Loucy (cell line): ENCODE data around the gene TTC13.

Experiments used
- H2AFZ ChIP-seq: fragments of 200-600 bp; sonication (generic); 2 replicates; pipeline ENCODE4 v1.6.0; 2016; ENCODE audit warnings: antibody characterized with exemption, mild to moderate bottlenecking, low read length, moderate library complexity
- H3F3A ChIP-seq: fragments of 200-600 bp; 2 replicates; pipeline ENCODE4 v1.6.0; 2016; ENCODE audit warnings: antibody characterized with exemption, low read depth, mild to moderate bottlenecking
- H3K27me3 ChIP-seq: fragments of 200-600 bp; sonication (generic); 2 replicates; pipeline ENCODE4 v1.6.1; 2014; ENCODE audit warnings: low read length, mild to moderate bottlenecking; ENCODE audit not compliant: insufficient read depth, poor library complexity, severe bottlenecking
- H3K36me3 ChIP-seq: fragments of 200-600 bp; sonication (generic); 2 replicates; pipeline ENCODE4 v1.6.1; 2016; ENCODE audit warnings: low read length; ENCODE audit not compliant: insufficient read depth
- H3K4me1 ChIP-seq: fragments of 200-600 bp; sonication (generic); 2 replicates; pipeline ENCODE4 v1.5.1; 2014; ENCODE audit warnings: low read length, mild to moderate bottlenecking; ENCODE audit not compliant: insufficient read depth, poor library complexity, severe bottlenecking
- H3K4me2 ChIP-seq: fragments of 200-600 bp; sonication (generic); 2 replicates; pipeline ENCODE4 v1.6.0; 2014; ENCODE audit warnings: antibody characterized with exemption, low read length, low read depth, mild to moderate bottlenecking; ENCODE audit not compliant: poor library complexity, severe bottlenecking
- H3K4me3 ChIP-seq: fragments of 200-600 bp; sonication (generic); 2 replicates; pipeline ENCODE4 v1.5.1; 2014; ENCODE audit warnings: low read length, mild to moderate bottlenecking, mixed read lengths; ENCODE audit not compliant: poor library complexity, severe bottlenecking
- H3K79me2 ChIP-seq: fragments of 200-600 bp; sonication (generic); 2 replicates; pipeline ENCODE4 v1.6.1; 2014; ENCODE audit warnings: low read length; ENCODE audit not compliant: insufficient read depth
- H3K9ac ChIP-seq: fragments of 200-600 bp; sonication (generic); 2 replicates; pipeline ENCODE4 v1.6.0; 2014; ENCODE audit warnings: mild to moderate bottlenecking, low read depth, low read length, moderate library complexity; ENCODE audit not compliant: poor library complexity, severe bottlenecking
- H3K9me2 ChIP-seq: fragments of 200-600 bp; sonication (generic); replicated peaks from 2 replicates; pipeline ENCODE4 v1.6.1; 2016; ENCODE audit warnings: low read depth, low read length, mixed read lengths
- H3K9me3 ChIP-seq: fragments of 200-600 bp; sonication (generic); 2 replicates; pipeline ENCODE4 v1.6.1; 2014; ENCODE audit warnings: mild to moderate bottlenecking, antibody characterized with exemption, low read length, low read depth; ENCODE audit not compliant: insufficient read depth
- H4K20me1 ChIP-seq: fragments of 200-600 bp; sonication (generic); 2 replicates; pipeline ENCODE4 v1.6.0; 2014; ENCODE audit warnings: antibody characterized with exemption, low read length, mild to moderate bottlenecking; ENCODE audit not compliant: insufficient read depth, poor library complexity, severe bottlenecking
- EZH2phosphoT487 ChIP-seq: fragments of 200-600 bp; IDR thresholded peaks from 2 replicates; pipeline ENCODE4 v1.6.1; 2018; ENCODE audit warnings: antibody characterized with exemption, mild to moderate bottlenecking, moderate library complexity, borderline replicate concordance
- TF ChIP-seq, protein P1 (sequence below): fragments of 200-600 bp; sonication (generic); conservative IDR thresholded peaks from 2 replicates; pipeline ENCODE4 v1.5.1; 2014; ENCODE audit warnings: mild to moderate bottlenecking, antibody characterized with exemption, low read length

The TTC13 gene

DNA sequence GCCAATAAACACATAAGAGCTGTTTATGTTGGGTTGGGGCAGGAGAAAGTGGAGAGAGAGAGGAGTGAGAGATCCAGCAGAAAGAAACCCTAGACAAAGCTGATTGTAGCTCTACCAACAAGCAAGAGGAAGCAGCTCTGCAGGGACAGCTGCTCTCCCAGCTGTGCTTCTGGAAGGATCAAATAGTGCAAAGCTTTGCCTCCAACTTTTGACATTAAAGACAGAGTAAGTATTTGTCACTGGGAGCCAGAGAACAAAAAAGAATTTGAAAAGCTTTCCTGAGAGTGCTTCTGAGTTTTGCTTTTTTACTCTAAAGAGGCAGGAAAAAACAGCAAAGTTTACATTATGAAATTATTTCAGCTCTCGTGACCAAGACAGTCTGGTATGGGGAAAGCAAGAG lies 81.9 kb downstream of the TTC13 start:
- Histone ChIP-seq H3K9me3 (no peaks in the 10 kb centered on the region), H3F3A (no peaks in the 10 kb centered on the region), H3K4me1 (no peaks in the 10 kb centered on the region), H2AFZ (no peak overlapping the region), H3K79me2 (no peaks in the 10 kb centered on the region), H3K4me2 (no peak overlapping the region), H3K9ac (no peak overlapping the region), H3K9me2 (no peaks in the 10 kb centered on the region), H3K4me3 (no peak overlapping the region), H4K20me1 (no peaks in the 10 kb centered on the region), H3K36me3 (no peaks in the 10 kb centered on the region), H3K27me3 (no peaks in the 10 kb centered on the region)
- no peak for TF ChIP-seq EZH2phosphoT487
- TF ChIP-seq, protein P1, sequence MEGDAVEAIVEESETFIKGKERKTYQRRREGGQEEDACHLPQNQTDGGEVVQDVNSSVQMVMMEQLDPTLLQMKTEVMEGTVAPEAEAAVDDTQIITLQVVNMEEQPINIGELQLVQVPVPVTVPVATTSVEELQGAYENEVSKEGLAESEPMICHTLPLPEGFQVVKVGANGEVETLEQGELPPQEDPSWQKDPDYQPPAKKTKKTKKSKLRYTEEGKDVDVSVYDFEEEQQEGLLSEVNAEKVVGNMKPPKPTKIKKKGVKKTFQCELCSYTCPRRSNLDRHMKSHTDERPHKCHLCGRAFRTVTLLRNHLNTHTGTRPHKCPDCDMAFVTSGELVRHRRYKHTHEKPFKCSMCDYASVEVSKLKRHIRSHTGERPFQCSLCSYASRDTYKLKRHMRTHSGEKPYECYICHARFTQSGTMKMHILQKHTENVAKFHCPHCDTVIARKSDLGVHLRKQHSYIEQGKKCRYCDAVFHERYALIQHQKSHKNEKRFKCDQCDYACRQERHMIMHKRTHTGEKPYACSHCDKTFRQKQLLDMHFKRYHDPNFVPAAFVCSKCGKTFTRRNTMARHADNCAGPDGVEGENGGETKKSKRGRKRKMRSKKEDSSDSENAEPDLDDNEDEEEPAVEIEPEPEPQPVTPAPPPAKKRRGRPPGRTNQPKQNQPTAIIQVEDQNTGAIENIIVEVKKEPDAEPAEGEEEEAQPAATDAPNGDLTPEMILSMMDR: no peak

DNA sequence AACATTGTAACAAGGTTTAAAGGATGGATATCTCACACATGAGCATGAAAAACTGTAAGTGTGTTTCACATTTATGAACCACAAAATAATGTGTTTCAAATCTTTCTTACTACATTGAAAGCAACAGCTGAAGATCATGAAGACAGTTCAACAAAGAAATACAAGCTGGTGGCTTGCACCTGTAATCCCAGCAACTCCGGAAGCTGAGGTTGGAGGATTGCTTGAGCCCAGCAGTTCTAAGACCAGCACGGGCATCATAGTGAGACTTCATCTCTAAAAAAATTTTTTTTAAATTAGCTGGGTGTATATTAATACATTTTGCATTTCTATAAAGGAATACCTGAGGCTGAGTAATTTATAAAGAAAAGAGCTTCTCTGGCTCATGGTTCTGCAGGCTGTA lies 83.2 kb downstream of the TTC13 start:
- Histone ChIP-seq H3K4me2 (no peak overlapping the region), H3F3A (no peaks in the 10 kb centered on the region), H3K9me3 (no peaks in the 10 kb centered on the region), H3K79me2 (no peaks in the 10 kb centered on the region), H3K4me1 (no peaks in the 10 kb centered on the region), H3K27me3 (no peaks in the 10 kb centered on the region), H4K20me1 (no peaks in the 10 kb centered on the region), H3K4me3 (no peak overlapping the region), H3K9ac (no peak overlapping the region), H2AFZ (no peak overlapping the region), H3K36me3 (no peaks in the 10 kb centered on the region), H3K9me2 (no peaks in the 10 kb centered on the region)
- TF ChIP-seq, protein P1: no peak
- no peak for TF ChIP-seq EZH2phosphoT487

DNA sequence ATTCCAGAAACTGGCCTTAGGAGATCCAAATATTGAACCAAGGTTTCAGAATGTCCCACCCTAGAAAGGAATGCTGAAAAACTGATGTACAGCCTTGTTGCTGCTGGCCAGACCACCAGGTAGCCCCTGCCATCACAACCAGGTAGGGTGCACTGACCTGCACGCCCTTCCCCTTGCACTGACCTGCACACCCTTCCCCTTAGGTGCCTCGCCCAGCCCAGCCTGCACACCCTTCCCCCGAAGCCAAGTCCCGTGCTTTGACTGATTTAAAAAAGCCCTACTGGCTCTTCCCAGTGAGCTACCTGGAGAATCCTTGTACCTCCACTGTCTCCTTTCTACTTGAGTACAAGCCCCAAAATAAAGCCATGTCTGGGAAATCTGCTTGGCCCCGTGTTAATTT lies 84.0 kb downstream of the TTC13 start:
- H3K36me3 ChIP-seq: no peaks in the 10 kb centered on the region
- H3K9me3 ChIP-seq: no peaks in the 10 kb centered on the region
- no peaks in the 10 kb centered on the region for H4K20me1 ChIP-seq
- H3K79me2 ChIP-seq: no peaks in the 10 kb centered on the region
- H3K4me2 ChIP-seq: no peak overlapping the region
- H3K4me1 ChIP-seq: no peaks in the 10 kb centered on the region
- TF ChIP-seq EZH2phosphoT487: no peak
- TF ChIP-seq, protein P1: no peak
- H3K4me3 ChIP-seq: no peak overlapping the region
- no peaks in the 10 kb centered on the region for H3F3A ChIP-seq
- no peaks in the 10 kb centered on the region for H3K9me2 ChIP-seq
- H3K9ac ChIP-seq: no peak overlapping the region
- H3K27me3 ChIP-seq: no peaks in the 10 kb centered on the region
- H2AFZ ChIP-seq: no peak overlapping the region
